K562 (cell line): ENCODE data around the gene TTC9B. TPM values are rescaled to one million over a fixed set of nuclear protein-coding genes. Genes with fewer than 3 reads are reported as not detected.
A peak's percentile ranks its signal among the peaks of the same experiment; 100 is the strongest.

Experiments
- ATF1 ChIP-seq, 2 experiments: fragments of 450-650 bp in 1 of 2; IDR thresholded peaks; 2 replicates each; pipeline ENCODE4 v1.6.1; 2016; ENCODE audit warnings: missing compliant biosample characterization in 1 of 2, missing genetic modification characterization in 1 of 2
- ATF3 ChIP-seq, 2 experiments: fragments of 450-650 bp in 1 of 2; sonication (generic) in 1 of 2; formaldehyde crosslinking in 1 of 2; IDR thresholded peaks in 1 of 2; conservative IDR thresholded peaks in 1 of 2; 2 replicates each; pipeline versions ENCODE4 v1.6.1 to v1.8.1; 2016 to 2023; ENCODE audit warnings: mild to moderate bottlenecking in 2 of 2, moderate library complexity in 2 of 2, inconsistent platforms in 1 of 2, missing genetic modification reagents in 1 of 2
- CEBPZ ChIP-seq: fragments of 150-350 bp; IDR thresholded peaks from 2 replicates; pipeline ENCODE4 v1.6.1; 2014; ENCODE audit warnings: low read depth, mild to moderate bottlenecking, low read length, borderline replicate concordance
- CHD4 ChIP-seq: fragments of 200-600 bp; sonication (generic); IDR thresholded peaks from 3 replicates; pipeline ENCODE4 v1.6.1; 2012; ENCODE audit warnings: low read depth, mild to moderate bottlenecking, mixed read lengths, low read length, inconsistent platforms; ENCODE audit not compliant: insufficient read depth, insufficient replicate concordance, poor library complexity, severe bottlenecking
- ELF2 ChIP-seq: fragments of 250-450 bp; sonication (Bioruptor Pico); IDR thresholded peaks from 2 replicates; pipeline ENCODE4 v1.5.0; 2021; ENCODE audit warnings: mild to moderate bottlenecking
- GATAD2B ChIP-seq: fragments of 450-650 bp; IDR thresholded peaks from 2 replicates; pipeline ENCODE4 v1.6.1; 2017; ENCODE audit warnings: mild to moderate bottlenecking, borderline replicate concordance
- HMBOX1 ChIP-seq: sonication (generic); IDR thresholded peaks from 2 replicates; pipeline ENCODE4 v1.6.1; 2016
- IRF9 ChIP-seq: fragments of 450-650 bp; IDR thresholded peaks from 2 replicates; pipeline ENCODE4 v1.6.1; 2016; ENCODE audit warnings: missing biosample characterization, missing genetic modification characterization
- NFIC ChIP-seq: fragments of 450-650 bp; IDR thresholded peaks from 2 replicates; pipeline ENCODE4 v1.6.1; 2017; ENCODE audit warnings: mild to moderate bottlenecking, inconsistent platforms
- RAD51 ChIP-seq: fragments of 450-650 bp; IDR thresholded peaks from 2 replicates; pipeline ENCODE4 v1.7.1; 2016; ENCODE audit warnings: low read depth, mild to moderate bottlenecking, borderline replicate concordance
- SMAD3 ChIP-seq: fragments of 450-650 bp; formaldehyde crosslinking; conservative IDR thresholded peaks from 2 replicates; pipeline ENCODE4 v1.4.0; 2020; ENCODE audit warnings: mild to moderate bottlenecking
- TAL1 ChIP-seq: fragments of 450-650 bp; IDR thresholded peaks from 2 replicates; pipeline ENCODE4 v1.6.1; 2016; ENCODE audit warnings: mild to moderate bottlenecking
- TCF3 ChIP-seq: sonication (generic); formaldehyde crosslinking; IDR thresholded peaks from 2 replicates; pipeline ENCODE4 v1.4.0; 2020; ENCODE audit warnings: mild to moderate bottlenecking, missing genetic modification reagents
- ZBTB26 ChIP-seq: fragments of 450-650 bp; formaldehyde crosslinking; IDR thresholded peaks from 2 replicates; pipeline ENCODE4 v1.4.0; 2022; ENCODE audit warnings: missing genetic modification characterization
- ZNF175 ChIP-seq: fragments of 200-800 bp; sonication (Bioruptor generic); IDR thresholded peaks from 2 replicates; pipeline ENCODE4 v1.6.1; 2016; ENCODE audit warnings: low read depth, mild to moderate bottlenecking, missing genetic modification characterization, missing compliant biosample characterization
- polyA plus RNA-seq, 8 experiments: library from polyadenylated mRNA; depleted of rRNA in 4 of 8; stranded (reverse) in 5 of 8; unstranded in 3 of 8; fragments of >200 nt; fragmentation: Nextera tagmentation in 2 of 8; fragmentation: Illumina TruSeq in 1 of 8; extraction: Ambion mirVana in 2 of 8; extraction: Trizol in 1 of 8; gene quantifications; 2 replicates each; pipeline versions ENCODE4 v1.2.1 to v1.2.3, GENCODE V29; 2011 to 2014; ENCODE audit warnings: inconsistent platforms in 1 of 8, missing spikeins in 1 of 8
- total RNA-seq, 7 experiments: library from RNA; depleted of rRNA in 6 of 7; stranded (reverse); fragments of >200 nt in 6 of 7; fragmentation: Illumina TruSeq in 2 of 7; extraction: Trizol in 2 of 7; gene quantifications; 2 replicates each; pipeline versions ENCODE4 v1.2.1 to v1.2.3, GENCODE V29; 2011 to 2021; ENCODE audit warnings: low replicate concordance in 1 of 7

The TTC9B gene
- total and polyA plus RNA-seq, 9 of the 15 experiments (the other 6 are each of a cell fraction or from before 2014, with no cell fraction given) = 0.06 to 0.14 TPM; not detected in 7

- TF ChIP-seq ZBTB26 (CRISPR knock-in tag) = no peak
- no peak for TF ChIP-seq GATAD2B
- TF ChIP-seq TCF3 (CRISPR knock-in tag) = no peak
- no peak for TF ChIP-seq CEBPZ
- no peak for TF ChIP-seq HMBOX1
- TF ChIP-seq IRF9 (tag) = no peak
- no peak for TF ChIP-seq ZNF175 (CRISPR knock-in tag)
- peak; percentile 90 for TF ChIP-seq NFIC
- TF ChIP-seq ATF3 (IDR thresholded peaks at IDR 0.05) = peak; percentile 96
- TF ChIP-seq ATF3 (CRISPR knock-in tag; conservative IDR thresholded peaks at IDR 0.05) = peak; percentile 65; the same call in 1 of the 2 replicates
- peak; percentile 83 for TF ChIP-seq RAD51
- no peak for TF ChIP-seq SMAD3 (CRISPR knock-in tag)
- TF ChIP-seq ELF2 (CRISPR knock-in tag) = no peak
- no peak for TF ChIP-seq ATF1 (CRISPR knock-in tag; IDR thresholded peaks at IDR 0.05)
- TF ChIP-seq ATF1 (tag; IDR thresholded peaks at IDR 0.05) = no peak
- no peak for TF ChIP-seq CHD4
- no peak for TF ChIP-seq TAL1
Observed at GRCh38 chr19:40219721-40220276, 1.6 kb upstream of the TTC9B start (continued).
